Left renal cortex interstitium (tissue), 4 donors: ENCODE data around the gene HSF2BP. TPM values are rescaled to one million over a fixed set of nuclear protein-coding genes. Genes with fewer than 3 reads are reported as not detected.
"Not testable (repeated sequence)": the region's sequence is repeated elsewhere in the genome, so short reads cannot be mapped to it uniquely, and the experiment has no call there.

ENCODE experiments used
- DNase-seq, 4 donors: peaks; one replicate each; pipeline ENCODE4 v3.0.0-alpha.2; 2013; ENCODE audit warnings: low read depth in 4 of 4, low spot score in 2 of 4, missing footprints in 1 of 4
- polyA plus RNA-seq, 4 donors: library from polyadenylated mRNA; unstranded; fragments of 120-200 nt; gene quantifications; one replicate each; pipeline ENCODE4 v1.2.1, GENCODE V29; 2013; ENCODE audit not compliant: insufficient read length in 4 of 4

The HSF2BP gene
- 1 to 10 TPM; 1.7 to 2.0 (median 2.0) TPM for polyA plus RNA-seq

- DNase-seq: peak; percentile 50 to 75 (median 64)
Measured at GRCh38 chr21:43659136-43660000, at the start of gene HSF2BP, which contains the start of gene RRP1B. Gene HSF2BP (minus strand): TSS chr21:43659488. CDS start chr21:43658096, 1,392 bp downstream. Gene RRP1B (plus strand): TSS chr21:43659560. CDS start chr21:43659665, 105 bp downstream.

- no peak for DNase-seq
Measured at GRCh38 chr21:43708745-43709381, 49.6 kb upstream of the HSF2BP start.

GRCh38 chr21:43707462-43707861, 48.2 kb upstream of the HSF2BP start:
- no peak for DNase-seq

- no peak for DNase-seq
Measured at GRCh38 chr21:43703035-43703880, 44.0 kb upstream of the HSF2BP start.

- DNase-seq: no peak
Measured at GRCh38 chr21:43702785-43703034, 43.4 kb upstream of the HSF2BP start.

GRCh38 chr21:43701936-43702784, 42.9 kb upstream of the HSF2BP start:
- no peak for DNase-seq

- DNase-seq: no peak
Measured at GRCh38 chr21:43699933-43700599, 40.8 kb upstream of the HSF2BP start.

GRCh38 chr21:43699492-43699777, 40.1 kb upstream of the HSF2BP start:
- DNase-seq: not testable (repeated sequence)

- DNase-seq: no peak
Measured at GRCh38 chr21:43697758-43698643, 38.7 kb upstream of the HSF2BP start.

GRCh38 chr21:43696214-43696613, 36.9 kb upstream of the HSF2BP start:
- DNase-seq: no peak

GRCh38 chr21:43694437-43695079, 35.3 kb upstream of the HSF2BP start:
- no peak for DNase-seq

- DNase-seq: no peak
Measured at GRCh38 chr21:43693981-43694380, 34.7 kb upstream of the HSF2BP start.

- DNase-seq: no peak
Measured at GRCh38 chr21:43692949-43693348, 33.7 kb upstream of the HSF2BP start.

- no peak for DNase-seq
Measured at GRCh38 chr21:43691801-43692200, 32.5 kb upstream of the HSF2BP start.

- no peak for DNase-seq
Measured at GRCh38 chr21:43691086-43691795, 32.0 kb upstream of the HSF2BP start.

GRCh38 chr21:43690346-43690745, 31.1 kb upstream of the HSF2BP start:
- no peak for DNase-seq

- DNase-seq: no peak
Measured at GRCh38 chr21:43689556-43690337, 30.5 kb upstream of the HSF2BP start.
